Stimulated activated CD4-positive, alpha-beta T cell treated with anti-CD3 and anti-CD28 coated beads, TNF-alpha, amount 100 ng/mL, for 48 hours (primary cell): ENCODE data around the gene PACSIN1.

Experiments used
- DNase-seq, 3 donors: peaks; one replicate each; pipeline ENCODE4 v3.0.0-alpha.2; 2020; ENCODE audit warnings: low read depth in 3 of 3

Gene PACSIN1

GRCh38 chr6:34544776-34545471 lies 79.0 kb downstream of the PACSIN1 start:
- DNase-seq = no peak

- DNase-seq = no peak
Observed at GRCh38 chr6:34546551-34547321, 80.9 kb downstream of the PACSIN1 start.

DNA sequence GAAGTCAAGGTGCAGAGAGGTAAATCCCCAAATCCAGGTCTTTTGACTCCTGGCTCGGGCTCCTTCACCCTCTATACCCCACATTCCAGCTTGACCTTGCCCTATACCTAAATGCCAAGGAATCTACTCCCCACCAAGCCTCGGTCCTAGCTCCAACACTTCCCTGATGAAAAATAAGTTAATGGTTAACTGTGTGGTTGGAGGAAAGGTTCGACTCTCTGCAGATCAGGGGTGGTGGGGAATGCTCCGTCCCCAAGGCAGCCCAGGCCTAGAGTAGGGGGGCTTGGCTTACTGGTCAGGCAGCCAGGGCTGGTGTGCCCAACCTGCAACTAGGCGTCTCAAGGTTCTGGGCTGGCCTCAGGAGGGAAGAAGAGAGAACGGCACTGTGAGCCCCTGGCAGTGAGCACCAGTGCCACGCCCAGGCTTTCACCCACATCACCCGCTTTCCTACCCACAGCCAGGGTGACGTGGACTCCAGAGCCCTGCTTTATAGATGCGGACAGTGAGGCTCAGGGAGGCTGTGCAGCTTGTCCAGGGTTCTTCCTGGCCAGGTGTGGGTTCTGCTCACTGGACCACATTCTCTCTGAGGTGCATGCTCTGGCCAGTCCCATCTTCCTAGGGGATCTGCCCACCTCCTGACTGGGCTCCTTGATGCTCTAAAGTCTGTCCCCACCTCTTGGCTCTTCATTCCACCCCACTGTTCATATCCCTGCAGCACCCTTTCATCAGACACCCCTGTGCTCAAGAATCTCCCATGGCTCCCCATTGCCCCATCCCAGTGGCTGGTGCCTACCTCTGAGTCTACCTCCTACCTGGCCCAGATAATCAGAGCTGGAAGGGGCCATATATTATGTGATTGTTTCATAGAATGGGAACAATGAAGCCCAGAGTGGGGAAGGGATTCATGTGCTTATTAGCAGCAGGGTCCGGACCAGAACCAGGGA lies 82.1 kb downstream of the PACSIN1 start:
- no peak for DNase-seq

- no peak for DNase-seq
Observed at GRCh38 chr6:34549026-34549803, 83.3 kb downstream of the PACSIN1 start.

GRCh38 chr6:34549804-34550202 lies 83.9 kb downstream of the PACSIN1 start:
- DNase-seq = no peak

DNA sequence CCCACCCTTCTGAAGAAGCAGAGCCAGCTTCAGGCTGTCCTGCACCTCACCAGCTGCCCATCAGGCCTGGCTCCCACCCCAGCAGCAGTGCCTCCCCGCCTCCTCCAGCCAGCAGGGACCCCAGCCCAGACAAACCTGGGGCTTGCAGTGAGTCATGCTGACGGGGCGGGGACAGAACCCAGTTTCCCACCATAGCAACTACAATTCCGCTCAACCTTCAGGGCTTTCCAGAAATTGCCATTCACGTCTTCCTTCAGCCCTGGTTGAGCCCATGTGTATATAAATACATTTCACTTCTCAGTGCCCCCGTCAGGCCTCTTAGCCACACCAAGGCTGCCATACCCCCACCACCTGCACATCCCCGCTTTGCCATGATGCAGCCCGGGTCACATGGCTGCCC lies 85.8 kb downstream of the PACSIN1 start:
- no peak for DNase-seq

DNA sequence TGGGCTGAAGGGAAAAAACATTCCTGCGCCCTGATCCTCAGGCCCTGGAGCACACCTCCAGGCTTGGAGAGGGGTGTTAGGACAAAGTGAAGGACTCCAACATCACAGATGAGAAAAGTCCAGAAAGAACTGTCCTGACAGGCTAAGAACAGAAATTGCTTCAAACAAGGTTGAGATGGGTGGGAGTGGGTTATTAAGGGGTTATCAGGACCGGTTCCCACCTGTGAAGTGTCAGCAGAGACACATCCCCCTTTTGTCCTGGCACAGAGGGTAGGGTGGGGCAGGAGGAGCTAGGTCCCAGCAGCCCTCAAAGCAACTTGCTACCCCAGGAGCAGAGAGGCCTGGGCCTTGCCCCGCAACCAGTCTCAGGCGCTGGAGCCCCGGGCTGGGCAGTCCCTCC lies 86.7 kb downstream of the PACSIN1 start:
- no peak for DNase-seq

GRCh38 chr6:34553146-34553545 lies 87.3 kb downstream of the PACSIN1 start:
- no peak for DNase-seq

- DNase-seq = no peak
Observed at GRCh38 chr6:34553750-34554149, 87.9 kb downstream of the PACSIN1 start.

GRCh38 chr6:34554291-34555006 lies 88.6 kb downstream of the PACSIN1 start:
- no peak for DNase-seq

DNA sequence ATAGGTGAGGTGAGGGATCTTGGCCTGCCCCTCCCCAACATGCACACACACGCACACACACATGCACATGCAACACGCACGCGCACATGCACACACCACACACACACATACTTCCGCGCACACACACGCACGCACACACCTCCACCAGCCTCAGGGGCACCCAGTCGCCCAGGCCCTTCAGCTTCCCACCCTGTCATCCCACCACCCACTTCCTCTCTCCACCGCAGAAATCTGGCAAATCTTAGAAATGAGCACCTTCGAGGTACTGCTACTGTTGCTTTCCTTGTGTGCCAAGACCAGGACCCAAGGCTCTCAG lies 89.1 kb downstream of the PACSIN1 start:
- DNase-seq = no peak

- DNase-seq = no peak
Observed at GRCh38 chr6:34555328-34555727, 89.5 kb downstream of the PACSIN1 start.

- DNase-seq = no peak
Observed at GRCh38 chr6:34556031-34556471, 90.2 kb downstream of the PACSIN1 start, which contains the start of gene SPDEF. SPDEF (minus strand) TSS chr6:34556329; CDS start chr6:34544455, 11,874 bp downstream.

- no peak for DNase-seq
Observed at GRCh38 chr6:34556493-34556892, 90.6 kb downstream of the PACSIN1 start.

GRCh38 chr6:34557228-34557627 lies 91.4 kb downstream of the PACSIN1 start:
- DNase-seq = no peak

DNA sequence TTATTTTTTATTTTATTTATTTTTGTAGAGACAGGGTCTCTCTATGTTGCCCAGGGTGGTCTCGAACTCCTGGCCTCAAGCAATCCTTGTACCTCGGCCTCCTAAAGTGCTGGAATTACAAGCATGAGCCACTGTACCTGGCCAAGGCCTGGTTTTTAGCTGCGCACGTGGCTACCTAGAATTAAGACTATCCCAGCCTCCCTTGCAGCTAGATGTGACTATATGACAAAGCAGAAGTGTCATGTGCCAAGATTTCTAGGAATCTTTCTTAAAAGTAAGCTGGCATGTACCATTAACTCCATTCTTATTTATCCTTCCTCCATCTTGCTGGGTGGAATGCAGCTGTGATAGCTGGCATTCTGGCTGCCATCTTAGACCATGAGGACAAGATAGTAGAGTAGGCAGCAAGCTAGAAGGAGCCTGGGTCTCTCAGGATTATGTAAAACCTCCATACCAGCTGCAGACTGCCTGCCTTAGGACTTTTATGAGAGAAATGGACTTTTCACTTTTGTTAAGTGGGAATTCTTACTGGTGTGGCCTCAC lies 92.4 kb downstream of the PACSIN1 start:
- no peak for DNase-seq

- DNase-seq = no peak
Observed at GRCh38 chr6:34559651-34560365, 93.9 kb downstream of the PACSIN1 start.

DNA sequence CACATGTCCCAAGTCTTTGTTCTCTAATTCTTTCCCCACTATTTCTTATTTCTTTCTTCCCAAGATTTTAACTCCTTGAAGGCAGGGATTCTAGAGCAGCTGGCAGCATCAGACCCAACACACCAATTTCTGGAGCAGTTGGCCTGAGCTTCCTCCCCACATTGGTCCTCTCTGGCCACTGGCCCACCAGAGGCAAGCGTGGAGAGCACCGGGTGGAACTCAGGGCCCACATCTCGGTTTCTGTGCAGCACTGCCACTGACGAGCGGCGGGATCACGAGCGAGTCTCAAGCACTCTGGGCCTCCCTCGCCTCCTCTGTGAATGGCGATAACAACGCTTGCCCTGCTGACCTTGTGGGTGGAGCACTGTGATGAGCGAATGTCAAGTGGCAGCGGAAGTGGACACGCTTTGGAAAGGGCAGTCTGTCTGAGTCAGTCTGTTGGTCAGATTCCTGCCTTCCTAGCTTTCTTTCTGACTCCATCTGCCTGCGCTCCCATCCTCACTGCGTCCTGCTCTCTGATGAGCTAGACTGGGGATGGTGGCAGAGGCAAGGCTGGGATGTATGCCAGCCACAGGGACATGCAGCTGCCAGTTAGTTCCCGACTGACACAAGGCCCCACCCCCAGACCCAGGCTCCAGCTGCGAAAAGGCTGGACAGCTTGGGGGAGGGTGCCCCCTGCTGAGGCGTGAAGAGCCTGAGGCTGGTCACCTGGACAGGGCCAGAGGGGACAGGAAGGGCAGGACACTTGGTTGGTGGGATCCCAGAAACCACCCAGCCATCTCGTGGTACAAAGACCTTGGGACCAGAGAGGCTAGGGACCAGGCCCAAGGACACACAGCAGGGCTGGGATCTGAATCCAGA lies 94.7 kb downstream of the PACSIN1 start:
- no peak for DNase-seq

DNA sequence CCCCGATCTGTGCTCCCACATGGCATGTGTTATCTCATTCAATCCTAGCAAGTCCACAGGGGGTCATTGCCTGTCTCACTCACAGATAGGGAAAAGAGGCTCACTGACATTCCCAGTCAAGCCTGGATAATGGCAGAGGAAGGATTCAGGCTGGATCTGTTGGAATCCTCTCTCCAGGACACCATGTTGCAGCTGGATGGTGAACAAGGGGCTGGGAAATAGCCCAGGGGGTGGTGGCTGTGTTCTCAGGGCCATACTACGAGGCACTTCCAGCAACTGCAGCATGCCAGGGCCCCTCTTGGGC lies 95.3 kb downstream of the PACSIN1 start:
- no peak for DNase-seq
